Measurements from ENCODE around the gene DCLK1.

GRCh38 chr13:36147330-36147729 is 16.1 kb upstream of the DCLK1 start:
- TF ChIP-seq SIN3A (IDR thresholded peaks at IDR 0.05; ENCODE audit: borderline replicate concordance, insufficient read depth, low read length) (no peak), POLR2AphosphoS5 (IDR thresholded peaks at IDR 0.05; ENCODE audit: low read depth, low read length) (no peak), TAF1 (IDR thresholded peaks at IDR 0.05; ENCODE audit: borderline replicate concordance, insufficient read depth, low read length) (no peak), FOXP2 (optimal IDR thresholded peaks at IDR 0.05; ENCODE audit: borderline replicate concordance, extremely low read depth, extremely low read length, insufficient read depth) (no peak)
